GM21717 (cell line): ENCODE data around the gene RNGTT.
"Not testable (repeated sequence)": the region's sequence is repeated elsewhere in the genome, so short reads cannot be mapped to it uniquely, and the experiment has no call there.

Source experiments
- ATAC-seq: cut with Tn5 transposase; IDR thresholded peaks from one replicate; pipeline ENCODE4 v1.9.1; 2021; ENCODE audit warnings: mild to moderate bottlenecking, moderate library complexity; ENCODE audit not compliant: unreplicated experiment

RNGTT gene

GRCh38 chr6:88869263-88870020, 94.0 kb downstream of the RNGTT start:
- ATAC-seq = no peak

- no peak for ATAC-seq
Measured at GRCh38 chr6:88867841-88868731, 95.3 kb downstream of the RNGTT start.

DNA sequence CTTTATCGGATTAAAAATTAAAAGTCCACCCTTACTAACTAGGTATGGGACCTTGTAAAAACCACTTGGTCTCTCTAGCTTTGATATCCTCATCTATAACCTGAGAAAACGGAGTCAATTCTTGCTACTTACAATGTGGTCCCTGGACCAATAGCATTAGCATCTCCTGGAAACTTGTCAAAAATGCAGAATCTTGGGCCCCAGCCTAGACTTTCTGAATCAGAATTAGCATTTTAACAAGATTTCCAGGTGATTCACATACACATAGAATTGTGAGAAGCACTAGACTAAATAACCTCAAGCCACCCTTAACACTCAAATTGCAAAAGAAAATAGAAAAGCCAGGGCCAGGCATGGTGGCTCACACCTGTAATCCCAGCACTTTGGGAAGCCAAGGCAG, 96.6 kb downstream of the RNGTT start:
- no peak for ATAC-seq

DNA sequence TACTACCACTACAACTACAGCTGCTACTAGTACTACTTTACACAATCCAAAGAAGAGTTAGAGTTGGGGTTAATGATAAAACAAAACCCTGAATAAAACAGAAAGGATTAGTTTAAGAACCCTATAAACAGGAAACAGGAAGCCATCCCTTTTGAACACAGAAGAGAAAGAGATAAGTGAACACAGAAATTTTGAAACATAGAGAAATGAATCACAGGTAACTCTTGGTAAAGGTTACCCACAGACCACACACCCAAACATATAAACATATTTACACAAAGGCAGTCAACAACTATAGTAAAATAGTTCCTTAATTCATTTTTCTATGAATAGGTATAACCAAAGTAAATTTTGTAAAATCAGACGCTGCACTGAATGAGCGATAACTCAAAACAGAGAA, 98.1 kb downstream of the RNGTT start:
- ATAC-seq = no peak

GRCh38 chr6:88864359-88865054, 98.9 kb downstream of the RNGTT start:
- no peak for ATAC-seq

- ATAC-seq = no peak
Measured at GRCh38 chr6:88860310-88860709, 103.1 kb downstream of the RNGTT start.

GRCh38 chr6:88858455-88858854, 105.0 kb downstream of the RNGTT start:
- ATAC-seq = no peak

GRCh38 chr6:88856566-88856965, 106.9 kb downstream of the RNGTT start:
- ATAC-seq = no peak

DNA sequence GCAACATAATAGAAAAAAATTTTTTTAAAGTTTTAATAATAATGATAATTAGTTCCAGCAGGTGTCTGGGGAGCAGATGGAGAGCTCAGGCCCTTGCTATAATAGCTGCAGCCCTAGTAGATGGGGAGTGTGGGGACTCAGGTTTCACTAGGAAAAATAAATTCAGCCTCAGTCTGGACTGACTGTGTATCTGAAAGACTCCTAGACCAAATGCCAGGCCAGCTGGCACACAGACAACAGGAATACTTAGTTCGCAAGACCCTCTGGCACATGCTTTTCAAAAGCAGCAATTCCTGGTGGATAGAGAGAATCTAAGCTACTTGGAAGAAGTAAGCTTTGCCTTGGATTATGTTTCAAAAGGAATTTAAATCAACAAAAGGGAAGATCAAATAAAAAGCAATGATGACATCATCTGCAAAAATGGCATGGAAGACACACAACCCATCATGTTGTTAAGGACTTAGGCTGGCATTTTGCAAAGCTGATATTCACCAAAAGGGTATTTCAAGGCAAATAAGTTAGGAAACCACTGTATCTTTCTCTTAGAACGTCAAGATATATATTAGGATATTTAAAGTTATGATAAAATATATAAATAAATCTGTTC, 107.8 kb downstream of the RNGTT start:
- no peak for ATAC-seq

DNA sequence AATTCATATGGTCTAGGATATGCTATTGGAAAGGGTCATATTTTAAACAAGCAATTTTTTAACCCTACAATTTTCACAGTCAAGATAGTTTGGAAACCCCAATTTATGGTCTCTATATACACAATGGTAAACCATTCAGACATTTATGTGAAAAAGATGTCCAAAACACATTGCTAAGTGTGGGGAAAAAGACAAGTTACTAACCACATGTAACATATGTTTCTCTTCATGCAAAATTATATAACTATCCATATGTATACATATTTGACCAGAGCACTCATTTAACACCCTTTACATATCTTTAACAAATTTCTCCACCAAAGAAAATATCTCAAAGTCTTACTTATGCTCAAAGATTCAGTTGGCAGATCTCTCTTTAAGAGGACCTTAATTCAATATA, 110.6 kb downstream of the RNGTT start:
- no peak for ATAC-seq

- no peak for ATAC-seq
Measured at GRCh38 chr6:88852000-88852399, 111.4 kb downstream of the RNGTT start.

- no peak for ATAC-seq
Measured at GRCh38 chr6:88848870-88849269, 114.5 kb downstream of the RNGTT start.

DNA sequence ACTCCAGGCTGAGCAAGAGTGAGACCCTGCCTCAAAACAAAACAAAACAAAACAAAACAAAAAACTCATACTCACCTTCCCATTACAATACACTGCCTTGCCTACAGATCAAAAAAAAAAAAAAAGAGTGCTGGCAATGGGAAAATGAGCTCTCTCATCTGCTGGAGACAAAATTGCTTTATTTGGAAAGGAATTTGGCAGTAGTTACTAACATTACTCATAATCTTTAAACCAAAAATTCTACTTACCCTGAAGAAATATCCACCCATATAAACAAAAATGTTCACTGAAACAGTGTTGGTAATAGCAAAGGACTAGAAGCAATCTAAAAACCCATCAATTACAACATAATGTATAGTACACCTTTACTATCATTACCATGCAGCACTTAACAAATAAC, 120.4 kb downstream of the RNGTT start:
- no peak for ATAC-seq

DNA sequence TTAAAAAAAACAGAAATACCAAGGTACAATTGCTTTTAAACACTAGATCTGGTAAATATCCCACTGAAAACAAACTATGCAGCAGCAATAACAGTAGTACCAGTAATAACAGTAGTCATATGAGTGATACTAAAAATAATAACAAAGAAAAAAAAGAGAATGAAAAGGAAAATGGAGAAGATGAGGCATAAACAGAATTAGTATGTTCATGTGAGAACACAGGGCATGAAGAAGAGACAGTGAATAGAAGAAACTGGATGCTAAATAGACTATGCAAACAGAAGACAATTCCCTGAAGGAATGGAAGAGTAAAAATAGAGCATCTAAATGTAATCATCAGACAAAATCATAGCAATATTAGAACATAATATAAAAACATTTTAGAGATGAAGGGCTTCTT, 121.1 kb downstream of the RNGTT start:
- ATAC-seq = no peak

DNA sequence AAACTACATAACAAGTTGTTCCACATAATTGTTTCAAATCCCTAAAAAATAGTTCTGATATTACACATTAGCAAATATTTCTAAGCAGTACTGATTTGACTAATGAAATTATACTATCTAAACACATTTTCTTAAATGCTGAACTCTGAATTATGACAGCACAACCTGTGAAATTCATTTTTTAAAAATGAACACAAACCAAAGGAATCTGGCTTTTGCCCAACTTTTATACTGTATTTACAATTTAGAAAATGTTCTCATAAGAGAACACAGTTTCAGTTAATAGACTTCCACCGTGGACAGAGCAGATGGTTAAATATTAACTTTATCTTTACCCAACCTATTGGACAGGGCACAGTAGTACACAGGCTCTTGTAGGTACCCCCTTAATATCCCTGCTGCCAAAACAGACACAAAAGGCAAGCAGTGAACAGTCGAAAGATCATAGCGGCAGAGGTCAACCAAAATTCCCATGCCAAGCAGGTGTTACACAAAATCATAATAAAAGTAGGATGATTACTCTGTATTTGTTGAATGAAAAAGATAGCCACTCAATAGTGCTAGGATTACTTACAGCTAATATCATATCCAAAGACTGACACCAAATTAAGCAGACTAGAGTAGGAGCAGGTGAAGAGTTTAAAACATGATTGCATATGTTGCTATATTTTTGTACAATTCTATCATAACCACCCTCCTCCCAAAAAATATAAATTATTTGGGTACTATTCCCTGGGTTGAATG, 122.5 kb downstream of the RNGTT start:
- ATAC-seq = no peak

GRCh38 chr6:88840289-88840688, 123.1 kb downstream of the RNGTT start:
- ATAC-seq = no peak

DNA sequence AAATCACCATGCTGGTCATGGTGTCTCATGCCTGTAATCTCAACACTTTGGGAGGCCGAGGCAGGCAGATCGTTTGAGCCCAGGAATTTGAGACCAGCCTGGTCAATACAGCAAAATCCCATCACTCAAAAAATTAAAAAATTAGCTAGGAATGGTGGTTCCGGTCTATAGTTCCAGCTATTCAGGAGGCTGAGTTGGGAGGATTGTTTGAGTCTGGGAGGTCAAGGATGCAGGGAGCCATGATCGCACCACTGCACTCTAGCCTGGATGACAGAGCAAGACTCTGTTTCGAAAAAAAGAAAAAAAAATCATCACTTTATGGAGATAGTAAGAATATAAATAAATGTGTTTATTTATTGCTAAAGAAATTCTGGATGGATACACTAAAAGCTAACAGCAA, 124.1 kb downstream of the RNGTT start:
- no peak for ATAC-seq

- no peak for ATAC-seq
Measured at GRCh38 chr6:88835210-88835609, 128.2 kb downstream of the RNGTT start.

- not testable (repeated sequence) for ATAC-seq
Measured at GRCh38 chr6:88833071-88833470, 130.3 kb downstream of the RNGTT start.

DNA sequence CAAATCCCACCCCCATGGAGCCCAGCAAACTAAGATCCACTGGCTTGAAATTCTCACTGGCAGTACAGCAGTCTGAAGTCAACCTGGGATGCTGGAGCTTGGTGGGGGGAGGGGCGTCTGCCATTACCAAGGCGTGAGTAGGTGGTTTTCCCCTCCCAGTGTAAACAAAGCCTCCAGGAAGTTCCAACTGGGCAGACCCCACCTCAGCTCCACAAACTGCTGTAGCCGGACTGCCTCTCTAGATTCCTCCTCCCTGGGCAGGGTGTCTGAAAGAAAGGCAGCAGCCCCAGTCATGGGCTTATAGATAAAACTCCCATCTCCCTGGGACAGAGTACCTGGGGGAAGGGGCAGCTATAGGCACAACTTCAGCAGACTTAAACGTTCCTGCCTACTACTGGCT, 135.8 kb downstream of the RNGTT start:
- ATAC-seq = not testable (repeated sequence)
